ENCODE data around the gene CNGB1.

DNA sequence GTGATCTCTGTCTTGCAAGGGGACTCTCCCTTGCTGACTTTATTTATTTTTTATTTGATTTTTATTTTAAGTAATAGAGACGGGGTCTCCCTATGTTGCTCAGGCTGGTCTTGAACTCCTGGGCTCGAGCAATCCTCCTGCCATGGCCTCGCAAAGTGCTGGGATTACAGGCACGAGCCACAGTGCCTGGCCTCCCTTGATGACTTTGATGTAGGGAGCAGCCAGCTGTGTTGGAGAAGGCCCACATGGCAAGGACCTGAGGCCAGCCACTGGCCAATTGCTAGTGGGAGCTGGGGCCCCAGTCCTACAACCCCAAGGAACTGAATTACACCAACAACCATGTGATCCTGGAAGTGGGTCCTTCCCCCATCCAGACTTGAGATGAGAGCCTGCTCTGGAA is 81.8 kb downstream of the CNGB1 start:
- TF ChIP-seq SP1 (IDR thresholded peaks at IDR 0.05) (no peak), RAD21 (IDR thresholded peaks at IDR 0.05) (no peak), YY1 (IDR thresholded peaks at IDR 0.05) (no peak), RXRA (IDR thresholded peaks at IDR 0.05) (no peak)
- TF ChIP-seq, protein P1, sequence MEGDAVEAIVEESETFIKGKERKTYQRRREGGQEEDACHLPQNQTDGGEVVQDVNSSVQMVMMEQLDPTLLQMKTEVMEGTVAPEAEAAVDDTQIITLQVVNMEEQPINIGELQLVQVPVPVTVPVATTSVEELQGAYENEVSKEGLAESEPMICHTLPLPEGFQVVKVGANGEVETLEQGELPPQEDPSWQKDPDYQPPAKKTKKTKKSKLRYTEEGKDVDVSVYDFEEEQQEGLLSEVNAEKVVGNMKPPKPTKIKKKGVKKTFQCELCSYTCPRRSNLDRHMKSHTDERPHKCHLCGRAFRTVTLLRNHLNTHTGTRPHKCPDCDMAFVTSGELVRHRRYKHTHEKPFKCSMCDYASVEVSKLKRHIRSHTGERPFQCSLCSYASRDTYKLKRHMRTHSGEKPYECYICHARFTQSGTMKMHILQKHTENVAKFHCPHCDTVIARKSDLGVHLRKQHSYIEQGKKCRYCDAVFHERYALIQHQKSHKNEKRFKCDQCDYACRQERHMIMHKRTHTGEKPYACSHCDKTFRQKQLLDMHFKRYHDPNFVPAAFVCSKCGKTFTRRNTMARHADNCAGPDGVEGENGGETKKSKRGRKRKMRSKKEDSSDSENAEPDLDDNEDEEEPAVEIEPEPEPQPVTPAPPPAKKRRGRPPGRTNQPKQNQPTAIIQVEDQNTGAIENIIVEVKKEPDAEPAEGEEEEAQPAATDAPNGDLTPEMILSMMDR (IDR thresholded peaks at IDR 0.05; ENCODE audit: low read depth, low read length, missing input control), result no peak
- TF ChIP-seq, protein P2, sequence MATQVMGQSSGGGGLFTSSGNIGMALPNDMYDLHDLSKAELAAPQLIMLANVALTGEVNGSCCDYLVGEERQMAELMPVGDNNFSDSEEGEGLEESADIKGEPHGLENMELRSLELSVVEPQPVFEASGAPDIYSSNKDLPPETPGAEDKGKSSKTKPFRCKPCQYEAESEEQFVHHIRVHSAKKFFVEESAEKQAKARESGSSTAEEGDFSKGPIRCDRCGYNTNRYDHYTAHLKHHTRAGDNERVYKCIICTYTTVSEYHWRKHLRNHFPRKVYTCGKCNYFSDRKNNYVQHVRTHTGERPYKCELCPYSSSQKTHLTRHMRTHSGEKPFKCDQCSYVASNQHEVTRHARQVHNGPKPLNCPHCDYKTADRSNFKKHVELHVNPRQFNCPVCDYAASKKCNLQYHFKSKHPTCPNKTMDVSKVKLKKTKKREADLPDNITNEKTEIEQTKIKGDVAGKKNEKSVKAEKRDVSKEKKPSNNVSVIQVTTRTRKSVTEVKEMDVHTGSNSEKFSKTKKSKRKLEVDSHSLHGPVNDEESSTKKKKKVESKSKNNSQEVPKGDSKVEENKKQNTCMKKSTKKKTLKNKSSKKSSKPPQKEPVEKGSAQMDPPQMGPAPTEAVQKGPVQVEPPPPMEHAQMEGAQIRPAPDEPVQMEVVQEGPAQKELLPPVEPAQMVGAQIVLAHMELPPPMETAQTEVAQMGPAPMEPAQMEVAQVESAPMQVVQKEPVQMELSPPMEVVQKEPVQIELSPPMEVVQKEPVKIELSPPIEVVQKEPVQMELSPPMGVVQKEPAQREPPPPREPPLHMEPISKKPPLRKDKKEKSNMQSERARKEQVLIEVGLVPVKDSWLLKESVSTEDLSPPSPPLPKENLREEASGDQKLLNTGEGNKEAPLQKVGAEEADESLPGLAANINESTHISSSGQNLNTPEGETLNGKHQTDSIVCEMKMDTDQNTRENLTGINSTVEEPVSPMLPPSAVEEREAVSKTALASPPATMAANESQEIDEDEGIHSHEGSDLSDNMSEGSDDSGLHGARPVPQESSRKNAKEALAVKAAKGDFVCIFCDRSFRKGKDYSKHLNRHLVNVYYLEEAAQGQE (IDR thresholded peaks at IDR 0.05), result no peak

Data from liver (tissue), 3 donors.